GM10266 (cell line): ENCODE data around the gene PDLIM7.
A peak's percentile ranks its signal among the peaks of the same experiment; 100 is the strongest.

Experiments
- DNase-seq: peaks from one replicate; pipeline ENCODE4 v3.0.0; 2012; ENCODE audit errors: extremely low spot score
- TF ChIP-seq, protein P1 (sequence below): IDR thresholded peaks from 2 replicates; pipeline ENCODE4 v1.5.1; 2012; ENCODE audit warnings: mild to moderate bottlenecking, low read depth; ENCODE audit not compliant: control insufficient read depth, insufficient read depth; ENCODE audit errors: missing control alignments

The PDLIM7 gene

GRCh38 chr5:177498013-177498787 is 796 bp upstream of the PDLIM7 start:
- TF ChIP-seq, protein P1, sequence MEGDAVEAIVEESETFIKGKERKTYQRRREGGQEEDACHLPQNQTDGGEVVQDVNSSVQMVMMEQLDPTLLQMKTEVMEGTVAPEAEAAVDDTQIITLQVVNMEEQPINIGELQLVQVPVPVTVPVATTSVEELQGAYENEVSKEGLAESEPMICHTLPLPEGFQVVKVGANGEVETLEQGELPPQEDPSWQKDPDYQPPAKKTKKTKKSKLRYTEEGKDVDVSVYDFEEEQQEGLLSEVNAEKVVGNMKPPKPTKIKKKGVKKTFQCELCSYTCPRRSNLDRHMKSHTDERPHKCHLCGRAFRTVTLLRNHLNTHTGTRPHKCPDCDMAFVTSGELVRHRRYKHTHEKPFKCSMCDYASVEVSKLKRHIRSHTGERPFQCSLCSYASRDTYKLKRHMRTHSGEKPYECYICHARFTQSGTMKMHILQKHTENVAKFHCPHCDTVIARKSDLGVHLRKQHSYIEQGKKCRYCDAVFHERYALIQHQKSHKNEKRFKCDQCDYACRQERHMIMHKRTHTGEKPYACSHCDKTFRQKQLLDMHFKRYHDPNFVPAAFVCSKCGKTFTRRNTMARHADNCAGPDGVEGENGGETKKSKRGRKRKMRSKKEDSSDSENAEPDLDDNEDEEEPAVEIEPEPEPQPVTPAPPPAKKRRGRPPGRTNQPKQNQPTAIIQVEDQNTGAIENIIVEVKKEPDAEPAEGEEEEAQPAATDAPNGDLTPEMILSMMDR: no peak
- no peak for DNase-seq

DNA sequence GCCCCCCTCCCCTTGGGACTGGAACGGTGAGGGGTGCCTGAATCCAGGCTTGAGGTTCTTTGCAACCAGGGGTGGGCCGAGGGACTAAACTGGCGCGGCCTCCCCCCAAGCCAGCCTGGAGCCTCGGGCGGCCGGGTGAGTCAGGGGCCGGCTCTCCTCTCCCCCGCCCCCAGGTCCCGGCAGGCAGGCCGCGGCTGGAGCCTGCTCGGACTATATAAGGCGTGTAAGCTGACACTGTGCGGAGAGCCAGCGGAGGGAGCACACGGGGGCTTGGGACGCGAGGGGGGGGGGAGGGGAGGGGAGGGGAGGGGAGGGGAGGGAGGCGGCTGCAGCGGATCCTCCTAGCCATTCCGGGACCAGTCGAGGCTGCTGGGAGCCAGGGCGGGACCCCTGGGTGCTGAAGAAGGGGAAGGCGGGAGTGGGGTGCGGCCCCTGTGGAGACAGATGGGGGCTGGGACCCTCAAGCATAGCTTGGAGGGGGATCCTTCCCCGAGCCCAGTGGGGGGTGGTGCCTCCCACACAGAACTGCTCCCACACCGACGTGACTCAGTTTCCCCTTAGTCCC is 595 bp downstream of the PDLIM7 start:
- DNase-seq: peak; percentile 81
- TF ChIP-seq, protein P1: no peak

DNA sequence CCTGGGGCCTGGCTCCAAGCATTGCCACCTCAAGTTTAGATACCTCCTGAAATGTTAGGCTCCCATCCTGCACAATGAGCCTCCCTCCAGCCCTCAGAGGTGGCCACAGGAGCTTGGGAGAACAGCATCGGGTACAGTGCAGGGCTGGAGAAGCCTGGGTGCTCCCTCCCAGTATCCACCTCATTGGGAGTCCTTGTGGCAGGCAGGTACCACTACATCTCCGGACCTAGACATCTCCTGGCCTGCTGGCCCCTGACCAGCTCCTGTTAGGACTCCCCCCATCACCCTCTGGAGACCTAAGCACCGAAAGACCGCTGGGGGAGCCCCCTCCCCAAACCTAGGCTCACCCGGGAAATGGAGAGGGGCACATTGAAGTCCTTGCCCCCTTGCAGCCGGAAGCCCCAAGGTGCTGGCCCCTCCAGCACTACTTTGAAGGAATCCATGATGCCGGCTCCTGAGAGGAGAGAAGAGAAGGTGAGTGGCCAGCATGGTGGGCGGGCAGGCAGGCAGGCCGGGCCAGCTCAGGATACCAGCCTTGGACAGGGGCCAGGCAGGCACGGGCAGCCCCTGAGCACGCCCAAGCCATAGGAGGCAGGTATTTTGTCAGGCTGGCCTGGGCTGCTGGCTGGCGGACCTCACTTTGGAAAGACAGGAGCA is 1.2 kb downstream of the PDLIM7 start:
- TF ChIP-seq, protein P1: no peak
- no peak for DNase-seq

DNA sequence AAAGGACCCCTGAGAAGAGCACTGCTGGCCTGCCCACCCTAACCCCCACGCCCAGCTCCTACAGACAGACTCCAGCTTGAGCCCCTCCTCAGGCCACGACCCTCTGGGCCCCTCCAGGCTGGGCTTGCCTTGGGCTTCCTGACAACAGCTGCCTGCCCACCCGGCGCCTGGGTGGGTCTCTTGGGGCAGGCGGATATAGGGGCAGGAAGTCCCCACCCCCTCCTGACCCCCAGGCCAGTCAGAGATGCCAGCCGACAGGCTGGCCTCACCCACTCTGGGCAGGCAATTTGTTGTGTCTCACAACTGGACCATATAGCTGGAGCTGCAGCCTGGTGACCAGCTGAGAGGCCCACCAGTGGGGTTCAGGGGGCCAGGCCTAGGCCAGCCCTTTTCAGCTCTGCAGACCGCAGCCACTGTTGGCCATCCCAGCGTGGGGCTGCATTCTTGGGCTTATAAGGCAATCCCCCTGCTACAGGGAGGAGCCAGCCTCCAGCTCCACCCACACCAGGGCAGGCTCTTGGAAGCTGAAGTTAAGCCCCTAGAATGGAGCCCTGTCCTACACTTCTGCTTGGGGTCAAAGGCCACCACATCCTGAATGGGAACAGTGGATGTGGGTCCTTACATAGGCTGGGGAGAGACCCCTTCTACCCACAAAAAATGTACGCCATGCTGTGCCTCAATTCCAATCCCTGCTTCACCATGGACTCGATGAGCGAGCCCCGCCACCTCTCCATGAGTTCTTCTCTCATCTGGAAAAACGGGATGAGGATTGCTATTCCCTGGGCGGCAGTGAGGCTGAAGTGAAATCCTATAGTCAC is 2.0 kb downstream of the PDLIM7 start:
- DNase-seq: no peak
- TF ChIP-seq, protein P1: no peak

DNA sequence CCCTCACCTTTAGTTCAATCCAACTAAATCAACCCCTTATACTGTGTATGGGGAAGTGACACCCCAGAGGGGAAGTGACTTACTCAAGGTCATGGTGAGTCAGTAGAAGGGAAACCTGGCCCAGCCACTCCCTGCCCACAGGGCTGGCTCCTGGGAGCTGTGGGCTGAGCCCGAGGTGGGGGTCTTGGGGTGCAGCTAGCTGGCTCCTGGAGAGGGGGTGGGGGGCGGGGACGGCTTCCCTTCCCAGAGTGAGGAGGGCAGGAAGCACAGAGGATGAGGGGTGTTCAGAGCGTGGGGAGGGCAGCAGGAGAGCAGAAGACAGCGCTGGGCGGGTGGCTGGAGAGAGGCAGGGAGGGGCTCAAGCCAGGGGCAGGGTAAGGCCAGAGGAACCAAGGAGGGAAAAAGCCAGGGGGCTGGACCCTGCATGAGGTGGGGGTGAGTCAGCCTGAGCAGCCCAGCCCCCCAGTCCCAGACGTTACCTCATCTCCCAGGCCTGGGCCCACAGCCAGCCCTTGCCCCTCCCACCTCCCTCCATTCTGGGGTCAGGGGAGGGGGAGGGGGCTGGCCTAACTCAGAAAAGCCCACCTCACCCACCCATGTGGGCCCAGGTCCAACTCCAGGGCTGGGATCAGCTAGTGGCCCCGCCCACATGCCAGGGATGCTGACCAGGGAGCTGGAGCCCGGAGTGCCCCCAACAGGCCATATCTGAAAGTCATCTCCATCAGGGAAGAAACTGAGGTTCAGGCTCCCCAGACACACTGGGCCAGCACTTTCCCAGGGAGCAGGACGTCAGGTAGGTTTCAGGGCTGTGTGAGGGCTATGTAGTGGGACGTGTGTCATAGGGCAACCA is 2.8 kb downstream of the PDLIM7 start:
- DNase-seq: no peak
- TF ChIP-seq, protein P1: peak; percentile 29

- no peak for DNase-seq
- TF ChIP-seq, protein P1: no peak
Measured at GRCh38 chr5:177493795-177494345, 3.5 kb downstream of the PDLIM7 start.
